H9 (cell line): Measurements from ENCODE around the gene ACTN1. TPM values are rescaled to one million over a fixed set of nuclear protein-coding genes. Genes with fewer than 3 reads are reported as not detected.
A peak's percentile ranks its signal among the peaks of the same experiment; 100 is the strongest.

ENCODE experiments used
- DNase-seq: peaks from one replicate; pipeline ENCODE4 v3.0.0-alpha.2; 2017
- H2AFZ ChIP-seq: one replicate; pipeline ENCODE4 v1.6.1; 2013; ENCODE audit warnings: mild to moderate bottlenecking, low read length, control low read depth, moderate library complexity
- H2AK5ac ChIP-seq: 2 replicates; pipeline ENCODE4 v1.6.1; 2013; ENCODE audit warnings: low read length, control low read depth, mixed read lengths; ENCODE audit not compliant: insufficient read length
- H2BK120ac ChIP-seq: one replicate; pipeline ENCODE4 v1.6.1; 2013; ENCODE audit warnings: low read depth, mild to moderate bottlenecking, low read length, control low read depth, inconsistent platforms; ENCODE audit not compliant: poor library complexity, severe bottlenecking
- H2BK12ac ChIP-seq: 2 replicates; pipeline ENCODE4 v1.6.1; 2013; ENCODE audit warnings: low read length, control low read depth, mixed read lengths, low read depth; ENCODE audit not compliant: insufficient read length
- H2BK15ac ChIP-seq: 2 replicates; pipeline ENCODE4 v1.6.1; 2013; ENCODE audit warnings: low read depth, low read length, control low read depth
- H2BK20ac ChIP-seq: one replicate; pipeline ENCODE4 v1.6.1; 2013; ENCODE audit warnings: low read depth, mild to moderate bottlenecking, low read length, control low read depth, inconsistent platforms; ENCODE audit not compliant: poor library complexity, severe bottlenecking
- H2BK5ac ChIP-seq: 2 replicates; pipeline ENCODE4 v1.6.1; 2013; ENCODE audit warnings: low read length, control low read depth, mixed read lengths; ENCODE audit not compliant: insufficient read length
- H3K14ac ChIP-seq: 2 replicates; pipeline ENCODE4 v1.6.1; 2013; ENCODE audit warnings: low read length, control low read depth; ENCODE audit not compliant: insufficient read depth
- H3K18ac ChIP-seq: 2 replicates; pipeline ENCODE4 v1.6.1; 2013; ENCODE audit warnings: low read depth, mild to moderate bottlenecking, mixed read lengths, low read length, control low read depth; ENCODE audit not compliant: insufficient read length
- H3K23ac ChIP-seq: 2 replicates; pipeline ENCODE4 v1.6.1; 2013; ENCODE audit warnings: low read length, control low read depth, mixed read lengths, low read depth; ENCODE audit not compliant: insufficient read length
- H3K23me2 ChIP-seq: 2 replicates; pipeline ENCODE4 v1.6.1; 2013; ENCODE audit warnings: low read depth, mild to moderate bottlenecking, mixed read lengths, low read length, control low read depth; ENCODE audit not compliant: insufficient read length, poor library complexity, severe bottlenecking
- H3K27ac ChIP-seq: 2 replicates; pipeline ENCODE4 v1.5.1; 2013; ENCODE audit warnings: low read length, control low read depth, mixed read lengths, low read depth; ENCODE audit not compliant: insufficient read length
- H3K27me3 ChIP-seq: 2 replicates; pipeline ENCODE4 v1.6.1; 2013; ENCODE audit warnings: low read length, control low read depth, inconsistent platforms; ENCODE audit not compliant: insufficient read depth
- H3K4ac ChIP-seq: 2 replicates; pipeline ENCODE4 v1.6.1; 2013; ENCODE audit warnings: low read depth, mild to moderate bottlenecking, control low read depth, inconsistent platforms, low read length, moderate library complexity
- H3K4me1 ChIP-seq: 2 replicates; pipeline ENCODE4 v1.6.1; 2013; ENCODE audit warnings: low read length, control low read depth, inconsistent platforms; ENCODE audit not compliant: insufficient read depth
- H3K4me2 ChIP-seq: 2 replicates; pipeline ENCODE4 v1.6.1; 2013; ENCODE audit warnings: low read length, control low read depth, mixed read lengths; ENCODE audit not compliant: insufficient read length, insufficient read depth
- H3K56ac ChIP-seq: 2 replicates; pipeline ENCODE4 v1.6.1; 2013; ENCODE audit warnings: low read depth, mild to moderate bottlenecking, mixed read lengths, low read length, control low read depth; ENCODE audit not compliant: insufficient read length
- H3K79me1 ChIP-seq: 2 replicates; pipeline ENCODE4 v1.6.1; 2013; ENCODE audit warnings: low read depth, mild to moderate bottlenecking, moderate library complexity, low read length, control low read depth, inconsistent platforms; ENCODE audit not compliant: insufficient read depth, poor library complexity, severe bottlenecking
- H3K79me2 ChIP-seq: 2 replicates; pipeline ENCODE4 v1.6.1; 2013; ENCODE audit warnings: low read length, control low read depth, inconsistent platforms; ENCODE audit not compliant: insufficient read depth
- H3K9ac ChIP-seq: 2 replicates; pipeline ENCODE4 v1.6.1; 2013; ENCODE audit warnings: low read length, control low read depth, mixed read lengths; ENCODE audit not compliant: insufficient read length; ENCODE audit errors: extremely low read depth
- H3K9me3 ChIP-seq: one replicate; pipeline ENCODE4 v1.6.1; 2013; ENCODE audit warnings: low read depth, low read length, inconsistent platforms; ENCODE audit not compliant: control insufficient read depth
- H3T11ph ChIP-seq: one replicate; pipeline ENCODE4 v1.6.1; 2013; ENCODE audit warnings: mild to moderate bottlenecking, low read length, control low read depth, inconsistent platforms
- H4K20me1 ChIP-seq: one replicate; pipeline ENCODE4 v1.6.1; 2013; ENCODE audit not compliant: control insufficient read depth, insufficient read length, insufficient read depth
- H4K5ac ChIP-seq: 2 replicates; pipeline ENCODE4 v1.6.1; 2013; ENCODE audit warnings: low read depth, mild to moderate bottlenecking, mixed read lengths, low read length, control low read depth; ENCODE audit not compliant: insufficient read length
- H4K8ac ChIP-seq: replicated peaks from 2 replicates; pipeline ENCODE4 v1.6.1; 2013; ENCODE audit warnings: low read length, control low read depth, mixed read lengths, low read depth; ENCODE audit not compliant: insufficient read length
- H4K91ac ChIP-seq: 2 replicates; pipeline ENCODE4 v1.6.1; 2013; ENCODE audit warnings: low read depth, mild to moderate bottlenecking, moderate library complexity, mixed read lengths, low read length, control low read depth; ENCODE audit not compliant: insufficient read length
- H3K27ac Mint-ChIP-seq, 3 experiments: 2 replicates in 2 of 3; 3 replicates in 1 of 3; pipeline ENCODE4 v1.8.0; 2020 to 2021; ENCODE audit warnings: mixed read lengths in 3 of 3, mild to moderate bottlenecking in 1 of 3, moderate library complexity in 1 of 3
- H3K27me3 Mint-ChIP-seq: 2 replicates; pipeline ENCODE4 v1.8.0; 2021; ENCODE audit warnings: low read depth, mild to moderate bottlenecking, moderate library complexity, mixed read lengths
- H3K36me3 Mint-ChIP-seq, 3 experiments: 2 replicates in 2 of 3; 3 replicates in 1 of 3; pipeline ENCODE4 v1.8.0; 2020 to 2021; ENCODE audit warnings: low read depth in 3 of 3, mixed read lengths in 3 of 3; ENCODE audit not compliant: insufficient read depth in 1 of 3
- H3K4me1 Mint-ChIP-seq, 2 experiments: 2 replicates each; pipeline ENCODE4 v1.8.0; 2020; ENCODE audit warnings: mixed read lengths in 2 of 2
- H3K4me3 Mint-ChIP-seq, 2 experiments: 2 replicates in 1 of 2; 3 replicates in 1 of 2; pipeline ENCODE4 v1.8.0; 2020 to 2021; ENCODE audit warnings: mild to moderate bottlenecking in 2 of 2, mixed read lengths in 2 of 2, moderate library complexity in 1 of 2
- H3K9me3 Mint-ChIP-seq, 2 experiments: 2 replicates in 1 of 2; 3 replicates in 1 of 2; pipeline ENCODE4 v1.8.0; 2020; ENCODE audit warnings: mild to moderate bottlenecking in 2 of 2, mixed read lengths in 2 of 2, moderate library complexity in 1 of 2
- CTCF ChIP-seq: fragments of 200-600 bp; sonication (generic); conservative IDR thresholded peaks from 3 replicates; pipeline ENCODE4 v1.8.0; 2021; ENCODE audit warnings: antibody characterized with exemption, mild to moderate bottlenecking
- WGBS: extraction: QIAGEN DNeasy Blood & Tissue Kit; methylation state at CpG from one replicate; pipeline ENCODE4 v1.1.7; 2013; ENCODE audit warnings: missing lambda C conversion rate, low lambda C conversion rate, mixed read lengths; ENCODE audit not compliant: insufficient read length; ENCODE audit errors: extremely low coverage; 5-methylcytosine and 5-hydroxymethylcytosine counted together
- total RNA-seq: library from RNA; stranded (reverse); gene quantifications from 2 replicates; pipeline ENCODE4 v1.2.1, GENCODE V29; 2021

The ACTN1 gene
- total RNA-seq, 1 experiment from 2014 or later, result 219 TPM

GRCh38 chr14:68932686-68933085 is 46.4 kb downstream of the ACTN1 start:
- peaks cover 53 to 64% of the 10 kb centered on the region in 2 experiments for H3K4me1 Mint-ChIP-seq
- peaks cover 10% of the 10 kb centered on the region for H3K79me1 ChIP-seq
- no CpG with 5 or more reads among the region's 5 CpGs for WGBS
- no peaks in the 10 kb centered on the region for H3K27me3 Mint-ChIP-seq
- no peak overlapping the region for H2BK20ac ChIP-seq
- no peaks in the 10 kb centered on the region for H3K9me3 Mint-ChIP-seq
- no peaks in the 10 kb centered on the region for H3K9me3 ChIP-seq
- H3K9ac ChIP-seq, result no peak overlapping the region
- H3K4me2 ChIP-seq, result no peak overlapping the region
- H3K23ac ChIP-seq, result no peak overlapping the region
- peaks cover 35% of the 10 kb centered on the region for H3K79me2 ChIP-seq
- no peak overlapping the region for H4K5ac ChIP-seq
- H4K20me1 ChIP-seq, result no peaks in the 10 kb centered on the region
- no peak for DNase-seq
- H2AFZ ChIP-seq, result no peak overlapping the region
- H3K4me3 Mint-ChIP-seq, result no peak overlapping the region
- no peak overlapping the region for H3T11ph ChIP-seq
- no peak overlapping the region for H4K91ac ChIP-seq
- no peak overlapping the region for H3K4ac ChIP-seq
- no peak overlapping the region for H2BK120ac ChIP-seq
- H3K4me1 ChIP-seq, result no peaks in the 10 kb centered on the region
- no peaks in the 10 kb centered on the region for H3K23me2 ChIP-seq
- no peak overlapping the region for H3K56ac ChIP-seq
- no peak overlapping the region for H2AK5ac ChIP-seq
- no peak overlapping the region for H3K18ac ChIP-seq
- no peak overlapping the region for H2BK15ac ChIP-seq
- no peak overlapping the region for H3K27ac ChIP-seq
- no peak overlapping the region for H2BK12ac ChIP-seq
- H2BK5ac ChIP-seq, result no peak overlapping the region
- no peaks in the 10 kb centered on the region for H3K27me3 ChIP-seq
- H3K36me3 Mint-ChIP-seq, result peaks cover 0 to 17% (median 1%) of the 10 kb centered on the region in 3 experiments; a peak in 3 of 7 replicates
- 0 out of 7 replicates have a peak overlapping the region, but pooled peaks of 1 of the 3 experiments have one; percentile 1 for H3K27ac Mint-ChIP-seq
- H3K14ac ChIP-seq, result no peak overlapping the region
- no peak overlapping the region for H4K8ac ChIP-seq
- no peak for TF ChIP-seq CTCF
